Vagina (tissue), 2 donors: ENCODE measurements around the gene HAPLN2. TPM values are rescaled to one million over a fixed set of nuclear protein-coding genes. Genes with fewer than 3 reads are reported as not detected.

Experiments used
- DNase-seq, 2 donors: peaks; one replicate each; pipeline ENCODE4 v3.0.0-alpha.2; 2017; ENCODE audit errors: extremely low spot score in 2 of 2
- H3K27ac ChIP-seq: fragments of 200-600 bp; sonication (generic); one replicate; pipeline ENCODE4 v1.5.1; 2019
- H3K27me3 ChIP-seq: fragments of 200-600 bp; sonication (generic); one replicate; pipeline ENCODE4 v1.5.1; 2019
- H3K36me3 ChIP-seq, 2 donors: fragments of 200-600 bp; sonication (generic); one replicate each; pipeline ENCODE4 v1.5.1; 2017 to 2019
- H3K4me1 ChIP-seq: fragments of 200-600 bp; sonication (generic); one replicate; pipeline ENCODE4 v1.5.1; 2019
- H3K4me3 ChIP-seq, 2 donors: fragments of 200-600 bp; sonication (generic); 1 replicate in 1 of 2; 2 replicates in 1 of 2; pipeline ENCODE4 v1.5.1; 2016 to 2019
- H3K9me3 ChIP-seq: fragments of 200-600 bp; sonication (generic); one replicate; pipeline ENCODE4 v1.5.1; 2019
- CTCF ChIP-seq, 3 experiments: fragments of 450-650 bp in 2 of 3; fragments of 200-600 bp in 1 of 3; sonication (generic) in 1 of 3; IDR thresholded peaks; one replicate each; pipeline ENCODE4 v1.5.1; 2017 to 2019; ENCODE audit warnings: antibody characterized with exemption in 3 of 3, mild to moderate bottlenecking in 2 of 3, moderate library complexity in 2 of 3
- POLR2A ChIP-seq, 2 donors: fragments of 450-650 bp; IDR thresholded peaks; one replicate each; pipeline ENCODE4 v1.6.1; 2017; ENCODE audit warnings: antibody characterized with exemption in 2 of 2, mild to moderate bottlenecking in 2 of 2, moderate library complexity in 2 of 2
- POLR2AphosphoS5 ChIP-seq, 2 donors: sonication (generic); formaldehyde crosslinking; IDR thresholded peaks; one replicate each; pipeline ENCODE4 v1.9.0; 2017; ENCODE audit warnings: antibody characterized with exemption in 2 of 2, mild to moderate bottlenecking in 2 of 2, low read depth in 1 of 2; ENCODE audit not compliant: insufficient read depth in 1 of 2
- intact Hi-C: fragments of 100-400 bp; cut with DNase I; formaldehyde crosslinking; loops from one replicate; pipeline ENCODE4 v1.15.1; 2023
- total RNA-seq: library from RNA; depleted of rRNA; stranded (reverse); fragments of >200 nt; gene quantifications from one replicate; pipeline ENCODE4 v1.2.3, GENCODE V29; 2016

HAPLN2 gene
- total RNA-seq, 1 donor from 2014 or later: not detected

- DNase-seq: no peak
- no peaks in the 10 kb centered on the region for H3K27me3 ChIP-seq
- intact Hi-C loops: no loop called here
- no peak overlapping the region for H3K27ac ChIP-seq
- H3K36me3 ChIP-seq: no peaks in the 10 kb centered on the region
- H3K4me3 ChIP-seq: no peak overlapping the region
- H3K9me3 ChIP-seq: no peaks in the 10 kb centered on the region
- H3K4me1 ChIP-seq: peaks cover 19% of the 10 kb centered on the region
- TF ChIP-seq POLR2AphosphoS5 (IDR thresholded peaks at IDR 0.05; ENCODE audit: insufficient read depth in 1 of 2, low read depth in 1 of 2): no peak
- no peak for TF ChIP-seq POLR2A (IDR thresholded peaks at IDR 0.05)
- TF ChIP-seq CTCF (IDR thresholded peaks at IDR 0.05): no peak
These were observed 33.8 kb downstream of the HAPLN2 start for GRCh38 chr1:156652992-156653355.

GRCh38 chr1:156654700-156655099, 35.5 kb downstream of the HAPLN2 start:
- Histone ChIP-seq H3K36me3 (no peaks in the 10 kb centered on the region), H3K9me3 (no peaks in the 10 kb centered on the region), H3K27me3 (no peaks in the 10 kb centered on the region), H3K4me1 (peaks cover 27% of the 10 kb centered on the region), H3K4me3 (no peak overlapping the region), H3K27ac (no peak overlapping the region)
- no peak for TF ChIP-seq POLR2A (IDR thresholded peaks at IDR 0.05)
- no peak for TF ChIP-seq POLR2AphosphoS5 (IDR thresholded peaks at IDR 0.05; ENCODE audit: insufficient read depth in 1 of 2, low read depth in 1 of 2)
- no peak for TF ChIP-seq CTCF (IDR thresholded peaks at IDR 0.05)
- intact Hi-C loops: loop anchor here (5.0 kb wide), 2 partner anchors 72 to 267 kb away; no protein-coding TSS in a partner anchor
- no peak for DNase-seq

GRCh38 chr1:156655151-156655903, 36.1 kb downstream of the HAPLN2 start:
- no peak for DNase-seq
- H3K9me3 ChIP-seq: no peaks in the 10 kb centered on the region
- H3K4me3 ChIP-seq: no peak overlapping the region
- no peaks in the 10 kb centered on the region for H3K36me3 ChIP-seq
- peaks cover 33% of the 10 kb centered on the region for H3K4me1 ChIP-seq
- TF ChIP-seq POLR2AphosphoS5 (IDR thresholded peaks at IDR 0.05; ENCODE audit: insufficient read depth in 1 of 2, low read depth in 1 of 2) (no peak), CTCF (IDR thresholded peaks at IDR 0.05) (no peak), POLR2A (IDR thresholded peaks at IDR 0.05) (no peak)
- intact Hi-C loops: loop anchor here (5.0 kb wide), 2 partner anchors 73 to 268 kb away; no protein-coding TSS in a partner anchor
- no peaks in the 10 kb centered on the region for H3K27me3 ChIP-seq
- no peak overlapping the region for H3K27ac ChIP-seq

- Histone ChIP-seq H3K4me3 (no peak overlapping the region), H3K4me1 (peaks cover 40% of the 10 kb centered on the region), H3K36me3 (no peaks in the 10 kb centered on the region), H3K27ac (no peak overlapping the region), H3K27me3 (no peaks in the 10 kb centered on the region), H3K9me3 (no peaks in the 10 kb centered on the region)
- intact Hi-C loops: loop anchor here (5.0 kb wide), 2 partner anchors 74 to 269 kb away; no protein-coding TSS in a partner anchor
- TF ChIP-seq POLR2A (IDR thresholded peaks at IDR 0.05): no peak
- TF ChIP-seq POLR2AphosphoS5 (IDR thresholded peaks at IDR 0.05; ENCODE audit: insufficient read depth in 1 of 2, low read depth in 1 of 2): no peak
- TF ChIP-seq CTCF (IDR thresholded peaks at IDR 0.05): no peak
- DNase-seq: no peak
These were observed 36.8 kb downstream of the HAPLN2 start for GRCh38 chr1:156655904-156656516.
